Activated CD8-positive, alpha-beta memory T cell treated with anti-CD3 and anti-CD28 coated beads, Interleukin-2, amount 50 U/mL, for 1 hour (primary cell): Measurements from ENCODE around the gene CFAP65.

Source experiments
- DNase-seq: peaks from one replicate; pipeline ENCODE4 v3.0.0-alpha.2; 2020; ENCODE audit errors: extremely low read depth

Gene CFAP65

DNA sequence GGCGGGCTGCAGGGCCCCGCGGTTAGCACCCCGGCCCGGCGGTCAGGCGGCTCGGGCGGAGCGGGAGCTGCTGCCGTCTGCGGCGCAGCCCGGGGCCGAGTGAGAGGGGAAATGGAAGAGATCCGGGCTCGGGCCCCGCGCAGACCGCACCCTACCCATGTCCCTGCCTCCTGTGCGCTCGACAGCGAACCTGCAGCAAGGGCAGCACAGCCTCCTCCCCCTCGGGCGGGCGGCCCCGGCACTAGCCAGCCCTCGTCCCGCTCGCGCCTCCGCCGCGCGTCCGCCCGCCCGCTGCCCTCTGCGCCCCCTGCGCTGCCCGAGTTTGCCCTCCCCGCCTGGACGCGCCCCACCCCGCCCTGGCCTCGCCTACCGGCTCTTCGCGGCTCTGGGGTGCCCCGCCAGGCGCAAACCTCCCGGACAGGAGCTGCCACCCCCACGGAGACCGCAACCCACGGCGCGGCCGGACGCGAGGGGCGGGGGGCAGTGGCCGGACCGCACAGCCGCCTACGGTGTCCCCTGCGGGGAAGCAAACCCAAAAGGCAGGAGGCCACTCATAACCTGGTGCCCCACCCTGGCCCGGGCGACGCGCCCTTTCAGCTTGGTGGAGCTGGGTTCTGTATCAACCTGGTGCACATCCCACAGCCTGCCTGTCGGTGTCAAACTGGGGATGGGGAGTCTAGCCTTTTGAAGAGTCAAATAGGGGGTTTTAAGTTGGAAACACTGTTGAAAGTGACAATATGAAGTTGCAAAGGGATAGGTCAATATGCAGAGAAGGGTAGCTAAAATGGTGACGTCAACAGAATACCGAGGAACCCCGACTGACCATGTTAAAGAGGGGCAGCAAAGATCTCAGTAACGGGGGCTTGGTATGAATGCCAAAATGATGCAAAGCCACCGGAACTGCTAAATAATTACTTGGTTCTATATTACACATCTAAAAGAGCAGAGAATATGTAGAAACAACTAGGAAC, 19.8 kb upstream of the CFAP65 start, which contains the start of gene IHH:
IHH (minus strand) TSS at position 101 of the 971 bp plus-strand sequence. CDS start 454 bp downstream, outside the sequence.
- no peak for DNase-seq

DNA sequence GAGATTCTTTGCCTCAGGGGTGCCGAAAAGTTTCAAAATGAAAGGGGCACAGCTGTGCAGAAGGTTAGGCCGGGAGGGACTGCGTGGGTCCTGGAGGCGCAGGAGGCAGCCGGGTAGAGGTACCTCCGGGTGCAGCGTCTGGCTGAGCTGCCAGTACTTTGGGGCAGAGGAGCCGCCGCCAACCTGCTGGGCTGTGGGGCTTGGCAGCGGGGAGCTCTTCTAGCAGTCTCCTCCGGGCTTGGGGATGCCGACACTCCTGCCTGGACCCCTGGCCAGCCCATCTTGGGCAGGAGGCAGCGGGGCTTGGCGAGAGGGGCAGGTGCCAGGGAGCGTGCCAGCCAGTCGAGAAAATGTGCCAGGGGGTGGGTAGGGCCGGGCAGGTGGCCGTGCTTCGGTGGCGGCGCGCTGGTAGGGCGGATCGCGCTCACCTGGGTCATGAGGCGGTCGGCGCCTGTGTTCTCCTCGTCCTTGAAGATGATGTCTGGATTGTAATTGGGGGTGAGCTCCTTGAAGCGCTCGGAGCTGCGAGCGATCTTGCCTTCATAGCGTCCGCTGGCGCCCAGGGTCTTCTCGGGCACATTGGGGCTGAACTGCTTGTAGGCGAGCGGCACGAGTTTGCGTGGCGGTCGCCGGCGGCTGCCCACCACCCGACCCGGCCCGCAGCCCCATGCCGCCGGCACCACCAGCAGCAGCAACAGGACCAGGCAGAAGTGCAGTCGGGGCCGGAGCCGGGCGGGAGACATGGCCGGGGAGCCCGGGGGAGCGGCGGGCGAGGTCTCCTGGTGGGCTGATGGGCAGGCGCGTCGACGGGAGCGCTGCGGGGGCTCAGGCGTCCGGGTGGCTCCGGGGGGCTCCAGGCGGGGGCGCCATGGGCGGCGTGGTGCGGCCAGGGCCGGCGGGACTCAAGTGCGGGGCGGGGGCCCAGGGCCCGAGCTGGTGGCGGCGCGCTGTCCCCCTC, 18.7 kb upstream of the CFAP65 start:
- no peak for DNase-seq

DNA sequence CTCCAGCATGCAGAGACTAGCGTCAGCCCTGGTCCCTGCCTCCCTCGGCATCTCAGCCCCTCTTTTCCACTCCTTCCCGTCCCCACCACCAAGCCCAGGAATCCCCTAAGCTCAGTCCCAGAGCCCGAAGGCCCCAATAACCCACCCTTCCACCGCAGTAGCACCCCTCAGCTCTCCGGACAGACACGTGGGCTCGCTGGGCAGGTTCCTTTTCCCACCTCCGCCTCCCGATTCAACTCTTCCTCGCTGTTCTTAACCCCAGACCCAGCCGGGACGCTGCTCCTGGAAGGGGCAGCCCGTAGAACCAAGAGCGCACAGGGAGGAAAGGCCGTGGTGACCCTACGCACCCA, 18.0 kb upstream of the CFAP65 start:
- DNase-seq = no peak

DNA sequence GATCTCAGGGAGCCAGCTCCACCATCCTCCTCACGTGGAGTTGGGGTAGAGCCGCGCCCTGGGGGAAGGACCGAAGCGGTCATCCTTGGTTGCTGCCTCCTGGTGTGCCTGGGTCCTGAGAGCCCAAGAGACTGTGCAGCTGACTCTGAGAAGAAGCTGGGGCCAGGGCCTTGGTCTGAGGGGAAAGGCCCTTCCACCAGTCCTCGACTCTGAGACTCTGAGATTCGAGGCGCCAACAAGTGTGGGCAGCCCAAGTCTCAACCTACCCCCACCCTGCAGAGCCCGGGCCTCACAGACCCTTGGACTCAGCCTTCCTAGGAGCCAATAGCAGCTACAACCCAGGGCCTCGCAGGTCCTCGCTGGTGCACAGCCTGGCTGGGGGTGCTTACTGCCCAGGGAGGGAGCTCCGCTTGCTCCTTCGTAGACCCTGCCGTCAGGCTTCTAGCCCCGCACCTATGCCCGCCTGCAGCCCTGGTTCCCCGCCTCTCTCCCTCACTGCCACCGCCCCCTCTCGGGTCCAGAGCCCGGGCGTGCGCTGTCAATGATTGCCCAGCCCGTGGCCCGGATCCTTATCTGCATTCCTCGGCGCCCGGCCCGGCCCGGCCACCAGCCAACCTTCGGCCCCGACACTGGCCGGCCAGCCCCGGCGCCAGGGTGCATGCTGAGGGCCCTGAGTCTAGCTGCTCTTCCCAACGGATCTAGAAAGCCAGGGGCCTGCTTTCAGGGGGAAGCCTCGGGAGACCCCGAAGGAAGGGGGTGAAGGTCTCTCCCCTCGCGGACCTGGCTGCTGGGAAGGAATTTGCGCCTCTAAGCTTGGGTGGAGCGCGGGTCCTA, 17.4 kb upstream of the CFAP65 start:
- no peak for DNase-seq

DNA sequence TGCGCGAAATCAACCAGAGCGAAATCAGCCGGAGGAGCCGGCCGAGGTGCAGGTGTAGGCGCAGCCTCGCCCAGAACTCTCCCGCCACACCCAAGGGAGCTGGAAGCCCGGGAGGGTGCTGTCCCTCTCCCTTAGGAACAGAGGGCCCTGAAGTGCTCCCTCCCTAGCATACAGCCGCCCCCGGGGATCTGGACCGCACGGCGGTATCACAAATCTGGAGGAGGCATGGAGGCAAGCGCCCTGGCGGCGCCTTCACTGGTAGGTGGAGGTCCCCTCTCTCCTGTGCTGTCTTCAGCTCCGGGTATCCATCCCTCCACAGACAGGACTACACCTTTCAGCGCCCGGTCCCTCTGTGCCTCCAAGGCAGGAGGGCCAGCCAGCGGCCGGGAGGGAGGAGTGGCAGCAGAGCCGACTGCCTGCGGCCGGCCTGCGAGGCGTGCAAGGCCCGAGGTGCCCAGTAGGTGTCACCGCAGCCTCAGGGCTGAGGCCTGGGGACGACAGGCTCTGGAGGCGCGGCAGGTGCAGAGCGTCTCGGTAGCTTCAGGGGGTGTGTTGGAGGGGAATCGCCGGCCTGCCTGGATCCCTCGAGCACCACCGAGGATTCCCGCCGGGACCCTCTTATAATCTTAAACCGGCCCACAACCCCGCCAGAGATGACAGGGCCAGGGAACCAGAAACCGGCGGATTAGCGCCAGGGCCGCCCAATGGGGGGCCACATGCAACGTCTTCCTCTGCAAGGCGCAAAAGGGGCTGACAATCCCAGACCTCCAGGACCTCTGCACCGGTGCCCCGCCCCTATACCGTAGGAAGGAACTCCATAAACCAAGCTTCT, 16.6 kb upstream of the CFAP65 start:
- peak; percentile 29 for DNase-seq

DNA sequence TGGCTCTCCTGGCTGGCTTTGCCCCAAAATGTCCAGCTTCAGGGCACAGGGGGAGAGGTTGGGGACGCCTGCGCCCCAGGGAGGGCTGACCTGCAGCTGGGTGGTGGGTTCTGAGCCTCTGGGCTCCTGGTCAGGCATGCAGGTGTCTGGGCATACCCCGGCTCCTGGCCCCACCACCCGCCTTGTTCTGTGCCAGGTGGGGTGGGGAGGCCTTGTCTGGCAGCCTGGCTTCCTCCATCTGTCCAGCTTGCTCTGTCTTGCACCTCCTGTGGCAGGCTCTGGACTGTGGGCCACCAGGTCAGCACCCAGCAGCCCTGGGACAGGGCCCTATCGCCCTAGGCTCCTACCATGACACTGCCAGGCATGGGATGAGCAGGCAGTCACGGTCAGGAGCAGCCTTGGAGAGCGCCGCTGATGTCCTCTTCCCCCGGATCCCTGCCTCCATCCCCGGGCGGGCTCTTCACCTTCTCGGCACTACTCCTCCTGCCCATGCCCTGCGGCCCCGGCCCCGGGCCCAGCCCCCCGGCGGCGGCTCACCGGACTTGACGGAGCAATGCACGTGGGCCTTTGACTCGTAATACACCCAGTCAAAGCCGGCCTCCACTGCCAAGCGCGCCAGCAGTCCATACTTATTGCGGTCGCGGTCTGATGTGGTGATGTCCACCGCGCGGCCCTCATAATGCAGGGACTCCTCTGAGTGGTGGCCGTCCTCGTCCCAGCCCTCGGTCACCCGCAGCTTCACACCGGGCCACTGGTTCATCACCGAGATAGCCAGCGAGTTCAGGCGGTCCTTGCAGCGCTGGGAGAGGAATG, 15.8 kb upstream of the CFAP65 start:
- DNase-seq = no peak

DNA sequence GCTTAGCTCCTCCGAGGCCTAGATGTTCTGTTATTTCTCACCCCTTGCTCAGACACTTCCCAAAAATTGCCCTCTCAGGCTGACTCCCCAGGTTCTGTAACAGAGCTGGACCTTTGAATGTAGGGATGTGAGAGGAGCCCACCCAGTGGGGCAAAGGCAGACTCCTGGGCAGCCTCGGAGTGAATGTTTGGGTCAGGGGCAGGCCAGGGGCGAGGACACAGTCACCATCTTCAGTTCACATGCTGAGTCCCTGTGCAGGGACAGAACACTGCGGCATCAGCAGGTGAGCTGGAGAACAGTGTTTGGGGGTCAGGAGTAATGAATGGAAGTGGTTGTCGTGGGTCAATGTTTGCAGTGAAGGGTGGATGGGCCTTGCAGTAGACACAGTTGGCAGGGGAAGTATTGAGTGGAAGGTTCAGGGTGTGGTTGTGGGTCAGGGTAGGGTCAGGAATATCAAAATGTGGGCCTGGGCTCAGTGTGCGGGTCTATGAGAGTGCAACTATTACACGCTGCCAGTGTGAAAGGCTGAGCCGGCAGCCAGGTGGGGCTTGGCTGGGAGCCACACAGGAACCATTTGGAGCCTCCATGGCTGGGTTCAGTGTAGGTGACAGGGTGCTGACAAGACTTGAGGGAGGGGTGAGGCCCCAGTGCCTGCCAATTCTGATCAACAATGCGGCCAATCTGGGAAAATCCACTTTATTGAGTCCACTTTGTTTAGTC, 15.0 kb upstream of the CFAP65 start:
- no peak for DNase-seq

DNA sequence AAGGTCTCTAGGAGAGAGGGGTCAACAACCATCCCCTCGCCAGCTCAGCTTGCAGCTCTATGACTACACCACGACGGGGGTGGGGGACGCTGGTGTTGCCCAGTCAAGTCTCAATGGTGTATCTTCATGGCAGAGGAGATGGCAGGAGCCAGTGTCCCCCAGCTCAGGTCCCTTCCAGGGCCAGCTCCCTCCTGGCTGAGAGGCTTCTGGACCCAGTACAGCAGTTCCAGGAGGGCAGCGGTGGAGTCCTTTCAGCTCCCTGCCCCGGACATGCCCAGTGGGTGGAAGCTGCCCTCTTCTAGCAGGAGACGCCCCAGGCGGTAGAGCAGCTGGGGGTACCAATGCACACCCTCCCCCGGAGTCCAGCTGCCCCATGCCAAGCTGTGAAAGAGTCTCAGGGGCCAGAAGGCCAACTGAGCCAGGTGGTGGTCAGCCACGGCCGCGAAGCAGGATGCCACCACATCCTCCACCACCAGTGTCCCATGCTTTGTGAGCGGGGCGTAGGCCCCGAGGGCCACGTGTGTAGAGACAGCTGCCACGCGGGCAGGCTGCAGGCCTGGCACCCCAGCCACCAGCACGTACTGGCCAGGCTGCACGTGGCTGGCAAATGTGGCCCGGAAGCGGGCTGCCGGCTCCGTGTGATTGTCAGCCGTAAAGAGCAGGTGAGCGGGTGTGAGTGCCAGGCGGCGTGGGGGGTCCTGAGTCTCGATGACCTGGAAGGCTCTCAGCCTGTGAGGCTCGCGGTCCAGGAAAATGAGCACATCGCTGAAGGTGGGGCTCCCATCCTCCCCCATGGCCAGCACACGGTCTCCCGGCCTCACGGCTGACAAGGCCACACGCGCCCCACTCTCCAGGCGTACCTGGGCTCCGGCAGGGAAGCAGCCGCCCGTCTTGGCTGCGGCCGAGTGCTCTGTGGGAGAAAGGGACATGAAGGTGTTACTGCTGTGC, 13.9 kb upstream of the CFAP65 start:
- DNase-seq = no peak

DNA sequence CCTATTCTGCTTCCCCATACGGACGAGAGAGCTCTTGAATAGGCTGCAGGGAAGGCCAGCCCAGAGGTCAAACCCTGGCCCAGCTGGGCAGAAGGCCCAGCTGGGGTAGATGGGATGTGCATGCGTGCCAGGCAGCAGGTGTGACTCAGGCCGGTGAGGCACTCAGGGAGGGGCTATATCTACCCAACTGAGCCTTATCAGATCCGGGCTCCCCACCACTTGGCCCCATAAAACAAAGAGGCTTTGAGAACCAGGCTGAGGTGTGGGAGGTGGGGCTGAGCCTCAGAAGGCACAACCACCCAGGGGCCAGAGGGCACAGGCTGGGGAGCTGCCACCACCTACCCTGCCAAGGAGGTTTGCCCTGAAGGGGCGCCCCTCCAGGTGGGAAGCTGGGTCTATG, 8.0 kb upstream of the CFAP65 start:
- DNase-seq = no peak

DNA sequence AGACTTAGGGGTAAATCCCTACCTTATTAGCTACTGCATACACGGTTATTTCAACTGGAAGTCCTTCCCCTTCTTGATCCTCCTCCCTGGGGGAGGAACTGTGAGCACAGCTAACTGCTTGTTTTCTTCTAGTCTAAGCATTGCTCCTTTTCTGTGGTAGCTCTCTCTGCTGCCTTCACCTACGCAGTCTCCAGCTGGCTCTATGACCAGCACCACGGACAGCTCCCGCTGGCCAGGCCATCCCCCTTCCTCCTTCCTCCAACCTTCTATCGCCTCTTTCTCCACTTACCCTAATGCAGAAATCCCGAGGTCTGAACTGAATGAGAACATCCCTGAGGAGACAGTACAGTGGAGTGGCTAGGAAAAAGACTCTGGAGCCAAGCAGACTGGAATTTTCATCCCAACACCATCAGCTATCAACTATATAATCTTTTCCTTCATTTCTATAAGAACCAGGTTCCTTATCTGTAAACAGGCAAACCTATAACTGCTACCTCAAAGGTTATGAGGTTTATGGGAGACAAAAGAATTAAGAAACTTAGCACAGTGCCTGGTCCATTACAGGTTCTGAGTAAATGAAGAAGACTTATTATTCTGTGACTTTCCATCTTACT, 4.7 kb upstream of the CFAP65 start:
- no peak for DNase-seq

DNA sequence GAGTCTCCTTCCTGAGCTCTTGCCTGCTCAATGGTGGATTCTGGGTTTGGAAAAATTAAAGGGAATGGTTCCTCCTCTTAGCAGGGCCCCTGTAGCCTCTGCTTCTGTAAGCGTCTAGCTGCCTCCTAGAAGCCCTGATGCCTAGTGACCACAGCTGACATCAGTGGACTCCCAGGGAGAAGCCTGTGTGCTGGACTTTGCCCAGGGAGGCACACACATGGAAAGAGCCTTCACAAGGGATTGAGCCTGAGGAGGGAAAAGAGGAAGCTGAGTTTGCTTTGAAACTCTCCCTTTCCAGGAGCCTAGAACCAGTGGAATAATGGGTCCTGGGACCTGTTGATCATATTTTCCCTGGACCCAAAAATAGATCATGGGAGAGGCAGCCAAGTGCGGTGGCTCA, 1.4 kb upstream of the CFAP65 start:
- DNase-seq = no peak

DNA sequence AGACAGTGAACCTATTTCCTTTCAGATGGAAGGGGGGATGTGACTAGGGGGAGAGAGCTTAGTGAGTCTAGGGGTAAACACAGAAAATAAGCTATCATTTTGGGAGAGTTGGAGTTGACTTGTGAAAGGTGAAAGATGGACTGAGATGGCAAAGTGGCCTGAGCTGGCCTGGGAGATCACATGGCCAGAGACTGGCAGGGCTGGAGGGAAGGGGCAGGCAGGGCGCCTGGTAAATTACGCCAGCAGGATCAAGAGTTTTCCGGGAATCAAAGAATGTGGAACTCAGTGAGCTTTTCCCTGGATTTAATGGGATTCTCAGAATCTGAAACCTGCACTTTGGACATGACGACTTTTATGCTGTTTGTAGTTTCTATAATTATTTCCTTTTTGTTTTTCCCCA, 841 bp upstream of the CFAP65 start:
- no peak for DNase-seq

DNA sequence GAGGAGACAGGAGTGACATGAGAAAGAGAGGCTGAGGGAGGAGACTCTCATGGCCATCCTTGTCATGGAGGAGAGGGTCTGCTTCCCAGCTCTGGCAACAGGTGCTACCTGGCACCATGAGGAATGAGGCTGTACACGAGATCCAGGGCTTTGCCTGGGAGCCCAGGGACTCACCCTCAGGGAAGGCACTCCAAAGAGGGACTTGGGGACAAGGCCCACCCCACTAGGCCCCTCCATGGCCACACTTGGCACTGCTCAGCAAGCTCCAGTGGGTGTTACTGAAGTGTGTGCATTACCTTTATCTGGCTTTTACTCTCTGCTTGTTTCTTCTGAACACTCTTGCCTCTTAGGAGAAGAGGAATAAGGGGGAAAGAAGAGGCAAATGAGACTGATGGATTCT, 2.7 kb downstream of the CFAP65 start:
- no peak for DNase-seq

DNA sequence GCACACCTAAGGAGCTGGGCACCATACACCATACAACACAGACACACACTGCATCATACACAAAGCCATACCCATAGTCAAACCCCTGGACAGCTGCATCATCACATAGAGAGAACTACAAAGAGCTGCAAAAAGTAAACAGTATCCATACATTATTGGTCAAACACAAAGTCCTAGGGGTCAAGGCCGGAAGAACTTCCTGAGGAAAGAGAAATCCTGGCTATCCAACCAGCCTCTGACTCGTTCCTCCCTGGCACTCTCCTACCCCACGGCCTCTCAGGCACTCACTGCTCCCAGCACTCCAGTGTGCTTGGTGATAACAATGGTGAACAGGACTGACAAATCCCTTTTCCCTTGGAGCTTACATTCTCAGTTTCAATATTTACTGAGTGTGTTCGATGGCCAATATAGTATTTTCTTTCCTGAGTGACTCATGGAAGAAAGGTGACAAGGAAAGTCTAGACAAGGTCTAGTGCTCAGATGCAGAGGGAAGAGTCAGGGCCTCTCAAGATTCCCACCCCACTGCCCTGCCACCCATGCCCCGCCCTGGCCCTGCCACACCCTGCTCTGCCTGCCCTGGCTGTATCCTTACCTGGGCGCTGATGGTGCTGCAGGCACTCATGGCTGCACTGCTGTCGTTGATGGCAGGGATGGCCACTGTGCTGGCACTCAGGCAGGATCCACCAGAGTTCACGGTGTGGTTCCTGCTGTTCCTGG, 3.4 kb downstream of the CFAP65 start:
- DNase-seq = no peak

DNA sequence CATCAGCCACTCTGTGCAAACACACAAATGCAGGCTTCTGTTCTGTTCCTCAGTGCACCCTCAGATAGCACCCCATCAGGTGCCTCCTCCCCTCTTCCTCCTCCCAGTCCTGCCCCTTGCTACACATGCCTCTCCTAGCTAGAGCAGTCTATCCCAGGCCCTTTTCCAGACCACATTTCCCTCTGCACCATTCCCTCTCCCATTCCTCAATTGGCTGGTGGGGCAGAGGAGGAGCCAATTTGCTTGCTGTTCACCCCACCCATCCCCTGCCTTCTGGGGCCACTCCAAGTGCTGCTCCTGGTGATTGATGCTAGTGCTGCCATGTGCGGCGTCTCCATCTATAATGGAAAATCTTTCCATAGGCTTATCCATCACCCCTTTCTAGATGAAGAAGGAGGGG, 5.4 kb downstream of the CFAP65 start:
- DNase-seq = no peak

DNA sequence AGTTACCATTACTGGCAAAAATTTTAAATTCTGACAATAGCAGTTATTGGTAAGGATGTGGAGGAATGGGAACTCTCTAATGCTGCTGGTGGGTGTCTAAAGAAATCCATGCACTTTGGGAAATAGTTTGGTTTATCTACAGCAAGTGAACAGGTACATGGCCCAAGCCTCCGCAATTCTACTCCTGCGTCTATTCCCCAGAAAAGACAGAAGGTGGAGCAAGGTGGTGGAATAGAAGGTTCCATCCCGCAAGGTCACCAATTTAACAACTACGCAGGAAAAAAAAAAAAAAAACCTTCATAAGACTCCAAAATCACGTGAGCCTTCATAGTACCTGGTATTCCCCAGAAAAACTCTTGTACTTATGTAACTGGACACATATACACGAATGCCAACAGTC, 6.5 kb downstream of the CFAP65 start:
- DNase-seq = no peak
